Gastroesophageal sphincter (tissue), 3 donors: ENCODE measurements around the gene PPCDC.

ENCODE experiments used
- EP300 ChIP-seq: sonication (generic); formaldehyde crosslinking; IDR thresholded peaks from one replicate; pipeline ENCODE4 v1.6.1; 2017; ENCODE audit warnings: antibody characterized with exemption, mild to moderate bottlenecking
- POLR2A ChIP-seq, 2 donors: fragments of 450-650 bp; IDR thresholded peaks; one replicate each; pipeline ENCODE4 v1.6.1; 2017; ENCODE audit warnings: antibody characterized with exemption in 2 of 2, mild to moderate bottlenecking in 2 of 2, moderate library complexity in 1 of 2
- POLR2AphosphoS5 ChIP-seq: sonication (generic); formaldehyde crosslinking; IDR thresholded peaks from one replicate; pipeline ENCODE4 v1.6.1; 2017; ENCODE audit warnings: antibody characterized with exemption
- TF ChIP-seq, protein P1 (sequence below), 4 experiments: fragments of 200-600 bp in 2 of 4; fragments of 450-650 bp in 2 of 4; sonication (generic) in 1 of 4; IDR thresholded peaks; one replicate each; pipeline ENCODE4 v1.5.1; 2017 to 2019; ENCODE audit warnings: antibody characterized with exemption in 4 of 4, mild to moderate bottlenecking in 2 of 4, moderate library complexity in 2 of 4

DNA sequence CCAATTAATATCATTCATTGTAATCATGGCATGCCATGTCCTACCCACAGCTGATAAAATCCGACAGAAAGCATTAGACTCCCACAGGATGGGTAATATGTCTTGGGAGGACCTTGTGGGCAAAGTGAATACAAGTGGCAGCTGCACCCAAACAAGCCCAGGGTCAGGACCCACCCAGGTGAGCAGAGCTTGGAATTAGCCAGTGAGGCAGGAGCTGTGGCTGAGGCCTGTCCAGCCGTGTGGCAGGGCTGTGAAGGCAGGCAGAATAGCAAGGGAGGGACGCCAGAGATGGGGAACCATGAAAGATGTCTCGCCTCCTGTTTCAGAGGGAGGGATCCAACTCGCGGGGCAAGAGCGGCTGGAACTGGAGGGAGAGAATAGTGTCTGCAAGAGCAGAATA lies 74.5 kb downstream of the PPCDC start:
- no peak for TF ChIP-seq POLR2A (IDR thresholded peaks at IDR 0.05)
- TF ChIP-seq, protein P1, sequence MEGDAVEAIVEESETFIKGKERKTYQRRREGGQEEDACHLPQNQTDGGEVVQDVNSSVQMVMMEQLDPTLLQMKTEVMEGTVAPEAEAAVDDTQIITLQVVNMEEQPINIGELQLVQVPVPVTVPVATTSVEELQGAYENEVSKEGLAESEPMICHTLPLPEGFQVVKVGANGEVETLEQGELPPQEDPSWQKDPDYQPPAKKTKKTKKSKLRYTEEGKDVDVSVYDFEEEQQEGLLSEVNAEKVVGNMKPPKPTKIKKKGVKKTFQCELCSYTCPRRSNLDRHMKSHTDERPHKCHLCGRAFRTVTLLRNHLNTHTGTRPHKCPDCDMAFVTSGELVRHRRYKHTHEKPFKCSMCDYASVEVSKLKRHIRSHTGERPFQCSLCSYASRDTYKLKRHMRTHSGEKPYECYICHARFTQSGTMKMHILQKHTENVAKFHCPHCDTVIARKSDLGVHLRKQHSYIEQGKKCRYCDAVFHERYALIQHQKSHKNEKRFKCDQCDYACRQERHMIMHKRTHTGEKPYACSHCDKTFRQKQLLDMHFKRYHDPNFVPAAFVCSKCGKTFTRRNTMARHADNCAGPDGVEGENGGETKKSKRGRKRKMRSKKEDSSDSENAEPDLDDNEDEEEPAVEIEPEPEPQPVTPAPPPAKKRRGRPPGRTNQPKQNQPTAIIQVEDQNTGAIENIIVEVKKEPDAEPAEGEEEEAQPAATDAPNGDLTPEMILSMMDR (IDR thresholded peaks at IDR 0.05), result no peak
- TF ChIP-seq POLR2AphosphoS5, result no peak
- TF ChIP-seq EP300, result no peak
